NCI-H82 treated with DMSO at 0.1 percent for 48 hours (cell line): ENCODE data around the gene TSPO.
"Not testable (repeated sequence)": the region's sequence is repeated elsewhere in the genome, so short reads cannot be mapped to it uniquely, and the experiment has no call there.

Source experiments
- DNase-seq: peaks from one replicate; lab custom pipeline; 2025; ENCODE audit not compliant: unreplicated experiment; lab: John Stamatoyannopoulos, UW

Gene TSPO

DNA sequence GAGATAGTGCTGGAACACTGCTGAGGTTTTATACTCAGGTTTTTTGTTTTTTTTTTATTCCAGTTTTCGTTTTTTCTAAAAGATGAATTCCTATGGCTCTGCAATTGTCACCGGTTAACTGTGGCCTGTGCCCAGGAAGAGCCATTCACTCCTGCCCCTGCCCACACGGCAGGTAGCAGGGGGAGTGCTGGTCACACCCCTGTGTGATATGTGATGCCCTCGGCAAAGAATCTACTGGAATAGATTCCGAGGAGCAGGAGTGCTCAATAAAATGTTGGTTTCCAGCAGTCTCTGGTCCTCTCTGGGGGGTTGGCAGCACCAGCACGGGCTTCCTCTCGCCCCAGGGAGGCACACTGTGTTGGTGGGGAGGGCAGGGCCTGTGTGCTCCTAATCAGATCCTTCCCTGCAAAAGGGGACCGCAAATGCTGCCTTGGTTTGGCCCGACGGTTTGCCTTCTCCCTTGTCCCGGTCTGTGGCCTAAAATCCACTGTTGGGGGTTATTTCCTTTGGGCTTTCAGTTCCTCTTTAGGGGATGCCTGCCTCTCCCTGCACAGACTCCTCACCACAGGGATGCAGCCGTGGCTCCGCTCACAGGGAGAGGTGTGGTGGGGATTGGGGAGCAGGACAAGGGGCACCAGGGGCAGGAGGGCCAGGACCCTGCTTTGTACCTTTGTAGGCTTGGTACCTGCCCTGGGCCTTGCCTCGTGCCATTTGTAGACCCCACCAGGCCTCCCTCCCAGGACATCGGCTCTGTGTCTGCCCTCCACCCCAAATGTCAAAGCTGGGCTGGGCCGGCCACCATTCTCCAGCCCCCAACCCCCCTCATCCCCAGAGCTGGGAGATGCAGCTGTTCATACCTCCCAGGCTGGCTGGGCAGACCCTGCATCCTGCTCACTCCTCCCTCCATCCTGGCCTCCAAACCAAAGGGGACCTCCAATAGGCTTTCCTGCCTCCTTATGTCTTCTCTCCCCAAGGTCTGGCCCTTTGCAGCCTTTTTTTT, 21.6 kb upstream of the TSPO start:
- no peak for DNase-seq

DNA sequence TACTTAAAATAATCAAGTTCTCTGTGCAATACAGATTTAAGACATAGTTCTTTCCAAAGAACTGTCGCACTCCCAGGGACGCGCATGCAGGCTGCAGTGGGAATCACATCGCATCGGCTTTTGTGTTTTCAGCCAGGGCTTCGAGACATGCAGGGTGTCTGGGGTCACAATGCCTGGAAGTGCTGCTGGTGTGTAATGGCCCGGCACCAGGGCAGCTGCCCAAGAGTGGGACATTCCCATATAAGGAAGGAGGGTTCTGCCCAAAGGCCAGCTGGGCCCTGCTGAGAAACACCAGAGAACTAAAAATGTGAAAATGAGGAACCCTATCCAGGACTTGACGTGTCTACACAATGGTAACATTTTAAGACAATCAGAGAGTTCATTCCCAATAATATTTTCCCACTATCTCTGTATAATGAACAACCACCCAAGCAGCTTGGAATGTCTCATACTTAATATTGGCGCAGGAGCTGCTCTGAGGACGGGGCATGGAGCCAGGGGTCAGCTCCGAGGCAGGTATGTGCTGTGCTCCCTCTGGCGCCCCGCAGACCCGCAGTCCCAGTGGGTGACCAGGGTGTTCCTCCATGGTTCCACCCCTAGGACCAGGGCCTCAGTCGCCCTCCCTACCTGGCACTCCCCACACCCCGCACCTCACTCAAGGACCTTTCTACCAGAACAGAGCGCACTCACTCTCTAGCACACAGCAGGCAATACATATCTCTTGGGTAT, 19.4 kb upstream of the TSPO start:
- DNase-seq, result no peak

GRCh38 chr22:43133401-43133800, 18.0 kb upstream of the TSPO start:
- no peak for DNase-seq

- DNase-seq, result no peak
These were observed 16.8 kb upstream of the TSPO start for GRCh38 chr22:43134553-43134952.

- DNase-seq, result no peak
These were observed 15.8 kb upstream of the TSPO start for GRCh38 chr22:43135565-43135964.

GRCh38 chr22:43136255-43136654, 15.1 kb upstream of the TSPO start:
- DNase-seq, result no peak

GRCh38 chr22:43136801-43137200, 14.6 kb upstream of the TSPO start:
- DNase-seq, result no peak

DNA sequence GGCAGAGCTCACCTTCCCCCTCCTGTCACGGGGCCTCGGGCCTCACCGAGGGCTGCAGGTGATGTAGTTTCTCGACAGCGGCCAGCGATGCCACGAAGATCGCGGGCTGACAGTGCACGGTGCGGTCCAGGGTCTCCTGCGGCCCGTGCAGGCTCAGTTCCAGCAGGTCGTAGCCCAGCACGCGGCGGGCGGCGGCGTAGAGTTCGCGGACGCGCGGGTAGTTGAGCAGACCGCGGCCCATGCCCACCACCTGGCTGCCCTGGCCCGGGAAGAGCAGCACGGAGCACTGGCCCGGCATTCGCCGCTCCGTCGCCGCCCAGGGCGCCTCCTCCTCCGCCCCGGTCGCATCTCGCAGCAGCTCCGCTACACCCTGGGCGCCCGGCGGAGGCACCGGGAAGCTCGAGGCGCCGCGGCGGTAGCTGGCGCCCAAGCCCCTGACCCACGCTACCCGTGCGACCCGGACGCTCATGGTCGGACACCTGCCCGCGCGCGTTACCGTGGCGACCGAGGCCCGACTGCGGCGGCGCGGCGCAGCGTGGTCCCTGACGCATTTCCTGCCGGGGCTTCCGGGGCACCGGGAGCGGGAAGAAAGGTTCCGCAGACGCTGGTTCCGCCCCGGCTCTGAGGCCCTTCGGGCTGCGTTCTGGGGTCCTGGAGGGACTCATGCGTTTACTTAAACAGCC, 8.3 kb upstream of the TSPO start, which contains the start of gene MCAT:
TSS of gene MCAT (minus strand) at position 519 of the 683 bp plus-strand sequence. CDS start at position 469, 50 bp downstream.
- peak; percentile 7 for DNase-seq

GRCh38 chr22:43144949-43145348, 6.4 kb upstream of the TSPO start:
- DNase-seq, result no peak

DNA sequence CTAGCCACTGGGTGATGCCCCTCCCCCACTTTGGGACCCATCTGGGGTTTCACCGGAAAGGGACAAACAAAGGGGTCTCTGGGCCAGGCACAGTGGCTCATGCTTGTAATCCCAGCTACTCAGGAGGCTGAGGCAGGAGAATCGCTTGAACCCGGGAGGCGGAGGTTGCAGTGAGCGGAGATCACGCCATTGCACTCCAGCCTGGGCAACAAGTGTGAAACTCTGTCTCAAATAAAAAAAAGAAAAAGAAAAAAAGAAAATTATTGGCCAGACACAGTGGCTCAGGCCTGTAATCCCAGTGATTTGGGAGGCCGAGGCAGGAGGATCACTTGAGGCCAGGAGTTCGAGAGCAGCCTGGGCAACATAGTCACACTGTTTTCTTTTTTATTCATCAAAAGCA, 6.0 kb upstream of the TSPO start:
- not testable (repeated sequence) for DNase-seq

DNA sequence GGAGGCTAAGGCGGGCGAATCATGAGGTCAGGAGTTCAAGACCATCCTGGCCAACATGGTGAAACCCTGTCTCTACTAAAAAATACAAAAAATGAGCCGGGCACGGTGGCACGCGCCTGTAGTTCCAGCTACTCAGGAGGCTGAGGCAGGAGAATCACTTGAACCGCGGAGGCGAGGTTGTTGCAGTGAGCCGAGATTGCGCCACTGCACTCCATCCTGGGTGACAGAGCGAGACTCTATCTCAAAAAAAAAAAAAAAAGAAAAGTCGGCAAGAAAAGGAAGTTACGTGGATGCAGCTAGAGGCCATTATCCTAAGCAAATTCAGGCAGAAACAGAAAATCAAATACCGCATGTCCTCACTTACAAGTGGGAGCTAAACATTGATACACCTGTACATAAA, 5.0 kb upstream of the TSPO start:
- DNase-seq, result not testable (repeated sequence)

DNA sequence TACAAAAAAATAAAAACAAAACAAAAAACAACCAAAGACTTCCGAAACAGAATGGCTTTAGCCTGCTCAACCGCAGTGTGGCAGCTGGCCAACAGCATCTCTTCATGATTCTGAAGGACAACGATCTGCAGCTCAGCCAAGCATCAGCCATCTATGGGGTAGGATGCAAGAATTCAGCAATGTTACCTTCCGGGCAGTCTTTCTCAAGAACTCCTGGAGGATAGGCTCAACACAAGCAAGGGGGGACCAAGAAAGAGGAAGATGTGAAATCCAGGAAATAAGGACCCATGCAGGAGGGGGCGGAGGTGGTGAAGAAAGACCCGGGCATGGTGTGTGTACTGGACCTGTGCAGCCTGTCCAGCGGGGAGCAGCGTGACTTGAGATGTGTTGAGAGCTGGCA, 3.5 kb upstream of the TSPO start:
- DNase-seq, result no peak

DNA sequence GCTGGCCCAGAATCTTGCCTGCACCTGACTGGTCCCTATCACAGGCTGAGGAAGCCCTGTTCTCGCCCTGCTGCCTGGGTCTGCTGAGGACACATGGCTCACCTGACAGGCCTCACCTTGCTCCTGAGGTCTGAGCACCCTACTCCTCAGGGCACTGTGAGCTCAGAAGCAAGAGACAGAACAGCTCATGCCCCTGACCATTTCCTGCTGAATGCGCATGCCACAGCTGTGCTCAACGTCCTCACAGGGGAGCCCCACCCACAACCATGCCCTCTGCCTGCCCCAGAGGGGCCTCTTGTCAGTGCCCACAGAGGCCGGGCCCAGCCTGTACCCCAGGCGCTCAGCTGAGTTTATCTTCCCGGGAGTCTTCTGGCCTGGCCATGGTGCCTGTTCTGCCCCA, 2.8 kb upstream of the TSPO start:
- no peak for DNase-seq

DNA sequence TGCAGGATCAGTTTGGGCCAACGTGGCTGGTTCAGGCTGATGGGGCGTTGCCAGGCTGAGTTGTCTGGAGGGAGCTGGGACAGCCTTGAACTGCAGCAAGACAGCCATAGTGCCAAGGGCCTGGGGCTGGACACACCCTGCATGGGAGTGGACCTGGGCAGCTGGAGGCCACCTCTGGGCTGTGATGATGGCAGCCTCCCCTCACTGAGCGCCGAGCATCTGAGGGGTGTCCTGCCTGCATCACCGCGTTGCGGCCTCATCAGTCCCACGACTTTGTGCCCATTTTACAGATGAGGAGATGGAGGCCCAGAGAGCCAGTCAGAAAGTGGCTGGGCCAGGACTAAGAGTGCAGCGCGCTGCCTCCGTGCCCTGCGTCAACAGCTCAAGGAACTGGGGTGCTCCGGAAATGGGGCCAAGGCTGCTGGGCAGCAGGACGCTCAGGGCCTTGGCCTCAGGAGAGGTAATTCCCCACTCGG, 590 bp upstream of the TSPO start:
- no peak for DNase-seq

DNA sequence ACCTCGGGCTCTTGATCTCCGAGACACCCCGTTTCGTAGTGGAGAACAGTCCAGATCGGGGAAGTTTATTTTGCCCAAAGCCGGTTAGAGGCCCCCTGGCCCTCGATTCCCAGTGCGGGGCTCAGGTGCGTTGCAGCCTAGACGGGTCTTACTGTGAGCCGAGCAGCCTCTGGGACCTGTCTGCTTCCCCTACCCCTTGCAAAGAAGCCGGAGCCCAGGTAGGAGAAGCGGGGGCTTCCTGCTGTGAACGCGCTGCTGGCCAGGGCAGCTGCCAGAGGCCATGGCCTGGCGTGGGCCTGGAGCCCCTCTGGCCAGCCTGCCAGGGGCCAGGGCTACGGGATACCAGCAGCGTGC, 621 bp downstream of the TSPO start:
- no peak for DNase-seq

DNA sequence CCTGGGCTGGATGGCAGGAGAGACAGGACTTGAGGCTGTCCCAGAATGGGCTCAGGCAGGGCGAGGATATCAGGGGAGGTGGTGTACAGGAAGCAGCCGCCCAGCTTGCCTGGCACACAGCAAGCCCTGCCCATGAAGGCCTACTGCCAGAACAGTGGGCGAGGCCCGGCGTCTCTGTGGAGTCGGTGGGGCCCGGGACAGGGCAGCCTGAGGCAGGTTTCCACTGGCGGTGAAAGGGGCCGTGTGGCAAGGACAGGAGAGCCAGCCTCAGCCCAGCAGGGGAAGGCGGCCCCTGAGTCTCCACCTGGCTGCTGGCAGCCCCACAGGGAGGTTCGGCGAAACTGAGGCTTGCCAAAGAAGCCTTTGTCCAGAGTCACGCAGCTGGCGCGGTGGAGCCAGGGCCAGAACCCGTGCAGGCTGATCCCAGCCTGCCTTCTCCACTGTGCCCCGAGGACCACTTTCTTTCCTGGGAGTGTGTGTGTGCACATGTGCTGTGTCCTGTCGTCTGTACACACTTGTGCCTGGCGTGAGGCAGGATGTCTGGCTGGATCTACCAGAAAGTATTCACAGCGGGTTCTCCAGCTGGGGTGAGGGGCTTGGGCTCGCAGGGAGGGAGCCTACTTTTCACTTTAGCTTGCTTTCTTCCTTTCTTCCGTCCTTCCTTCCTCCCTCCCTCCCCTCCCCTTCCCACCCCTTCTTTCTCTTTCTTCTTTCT, 1.2 kb downstream of the TSPO start:
- DNase-seq, result no peak

DNA sequence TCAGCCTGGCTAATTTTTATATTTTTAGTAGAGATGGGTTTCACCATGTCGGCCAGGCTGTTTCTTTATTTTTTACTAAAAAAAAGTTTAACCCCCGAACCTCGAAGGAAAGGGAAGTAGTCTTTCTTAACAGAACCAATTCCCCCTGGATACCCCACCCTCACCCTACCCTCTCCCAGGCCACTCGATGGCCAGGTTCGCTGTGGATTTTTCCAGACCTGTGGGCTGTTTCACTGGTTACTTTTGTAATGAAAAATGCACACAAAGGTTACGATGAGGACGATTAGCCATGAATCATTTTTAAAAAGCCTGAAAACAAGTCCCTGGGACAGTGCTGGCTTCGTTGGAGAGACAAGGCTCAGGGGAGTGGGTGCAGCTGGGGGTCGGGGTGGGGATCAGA, 2.5 kb downstream of the TSPO start:
- no peak for DNase-seq

- no peak for DNase-seq
These were observed 3.7 kb downstream of the TSPO start for GRCh38 chr22:43154887-43155536.

- DNase-seq, result no peak
These were observed 4.4 kb downstream of the TSPO start for GRCh38 chr22:43155789-43156188.

- no peak for DNase-seq
These were observed 5.1 kb downstream of the TSPO start for GRCh38 chr22:43156413-43156812.
